Activated T-cell treated with anti-CD3 and anti-CD28 coated beads, Interleukin-2, amount 50 U/mL, for 72 hours (primary cell): ENCODE measurements around the gene ACACA. TPM values are rescaled to one million over a fixed set of nuclear protein-coding genes. Genes with fewer than 3 reads are reported as not detected.

Experiments
- ATAC-seq, 2 donors: fragments of 150-1000 bp; cut with Tn5 transposase; replicated peaks in 1 of 2; 2 replicates each; pipeline ENCODE4 v1.10.0; 2021; ENCODE audit warnings: moderate library complexity in 2 of 2, mild to moderate bottlenecking in 1 of 2
- DNase-seq, 2 donors: peaks; one replicate each; pipeline ENCODE4 v3.0.0; 2021 to 2022; ENCODE audit warnings: mixed read lengths in 1 of 2
- H3K27ac Mint-ChIP-seq: one replicate; pipeline ENCODE4 v1.8.0; 2022; ENCODE audit warnings: mild to moderate bottlenecking, moderate library complexity, mixed read lengths
- H3K27me3 Mint-ChIP-seq: one replicate; pipeline ENCODE4 v1.8.0; 2022; ENCODE audit warnings: low read depth, mixed read lengths
- H3K36me3 Mint-ChIP-seq, 2 donors: one replicate each; pipeline ENCODE4 v1.8.0; 2022; ENCODE audit warnings: mixed read lengths in 2 of 2, mild to moderate bottlenecking in 1 of 2; ENCODE audit not compliant: insufficient read depth in 2 of 2
- H3K4me1 Mint-ChIP-seq: one replicate; pipeline ENCODE4 v1.8.0; 2022; ENCODE audit warnings: low read depth, mixed read lengths
- H3K4me3 Mint-ChIP-seq, 2 donors: one replicate each; pipeline ENCODE4 v1.8.0; 2022; ENCODE audit warnings: mild to moderate bottlenecking in 2 of 2, mixed read lengths in 2 of 2, moderate library complexity in 2 of 2
- H3K9me3 Mint-ChIP-seq, 2 donors: one replicate each; pipeline ENCODE4 v1.8.0; 2022; ENCODE audit warnings: mixed read lengths in 2 of 2
- total RNA-seq, 2 donors: library from RNA; stranded (reverse); gene quantifications; one replicate each; pipeline ENCODE4 v1.2.3, GENCODE V29; 2022

ACACA gene
- total RNA-seq, 2 donors from 2014 or later: 53.2 to 53.3 TPM

DNA sequence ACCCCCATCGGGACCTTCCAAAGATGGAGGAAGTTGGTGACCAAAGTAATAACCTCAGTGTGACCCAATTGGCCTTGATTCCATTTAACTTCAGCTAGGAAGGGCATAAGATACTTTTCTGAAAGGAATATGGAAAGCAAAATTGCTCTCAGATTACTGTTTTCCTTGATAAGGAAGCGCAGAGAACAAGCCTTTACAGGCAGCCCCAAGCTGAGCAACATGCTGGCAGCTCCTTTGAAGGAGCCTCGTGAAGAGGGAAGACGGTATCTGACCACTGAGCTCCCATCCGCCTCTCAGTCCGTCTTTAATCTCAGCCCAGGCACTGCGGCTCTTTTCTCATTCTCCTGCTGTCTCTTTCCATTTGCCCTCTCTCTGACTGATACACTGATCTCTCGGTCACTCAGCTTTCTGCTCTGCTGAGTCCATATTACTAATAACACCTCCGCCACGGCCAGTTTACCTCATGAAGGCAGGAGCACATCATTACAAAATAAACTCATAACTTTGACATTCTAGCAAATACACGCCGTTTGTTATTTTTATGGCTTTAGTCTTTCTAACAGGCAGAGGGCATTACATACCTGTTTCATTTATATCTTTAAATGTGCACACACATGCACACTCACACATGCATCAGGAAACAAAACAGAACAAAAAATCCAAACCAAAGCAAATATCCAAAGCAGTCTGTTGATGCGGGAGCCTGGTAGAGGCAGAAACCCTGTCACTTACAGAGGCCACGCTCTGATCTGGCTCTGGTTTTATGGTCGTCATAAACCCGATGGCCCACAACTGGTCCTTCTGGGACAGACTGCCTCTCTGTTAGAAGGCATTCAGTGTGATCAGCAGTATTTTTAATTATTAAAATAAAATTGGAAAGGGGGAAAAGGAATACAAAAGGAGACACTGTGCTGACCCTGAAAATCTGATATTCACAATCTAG lies 274.7 kb downstream of the ACACA start:
- H3K27ac Mint-ChIP-seq: no peak overlapping the region
- ATAC-seq (no peak), DNase-seq (no peak)
- H3K36me3 Mint-ChIP-seq: peaks cover 0 to 7% of the 10 kb centered on the region in 2 donors
- H3K4me1 Mint-ChIP-seq: no peaks in the 10 kb centered on the region
- H3K4me3 Mint-ChIP-seq: no peak overlapping the region
- no peaks in the 10 kb centered on the region for H3K27me3 Mint-ChIP-seq
- no peaks in the 10 kb centered on the region for H3K9me3 Mint-ChIP-seq

DNA sequence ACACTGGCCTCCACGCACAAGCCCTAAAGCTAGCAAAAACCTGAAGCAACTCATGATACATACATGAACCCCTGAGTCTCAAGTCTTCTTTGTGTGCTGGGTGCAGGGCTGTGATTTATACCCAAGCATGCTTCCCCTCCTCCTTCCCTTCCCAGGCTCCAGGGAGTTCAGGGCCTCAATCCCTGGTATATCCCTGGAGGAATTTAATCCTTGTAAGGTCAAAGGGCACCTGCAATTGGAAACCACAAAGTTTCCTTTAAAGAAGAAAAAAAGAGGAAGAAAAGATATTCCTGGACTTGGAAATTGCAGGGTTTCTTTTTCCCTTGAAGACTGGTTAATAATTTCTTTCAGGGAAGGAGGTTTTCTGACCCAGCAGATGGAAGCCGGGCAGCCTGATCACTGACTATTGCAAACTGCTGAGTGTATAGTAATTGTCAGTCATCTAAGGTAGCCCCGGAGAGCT lies 275.6 kb downstream of the ACACA start:
- H3K36me3 Mint-ChIP-seq: peaks cover 0 to 7% of the 10 kb centered on the region in 2 donors
- no peak for DNase-seq
- no peaks in the 10 kb centered on the region for H3K27me3 Mint-ChIP-seq

DNA sequence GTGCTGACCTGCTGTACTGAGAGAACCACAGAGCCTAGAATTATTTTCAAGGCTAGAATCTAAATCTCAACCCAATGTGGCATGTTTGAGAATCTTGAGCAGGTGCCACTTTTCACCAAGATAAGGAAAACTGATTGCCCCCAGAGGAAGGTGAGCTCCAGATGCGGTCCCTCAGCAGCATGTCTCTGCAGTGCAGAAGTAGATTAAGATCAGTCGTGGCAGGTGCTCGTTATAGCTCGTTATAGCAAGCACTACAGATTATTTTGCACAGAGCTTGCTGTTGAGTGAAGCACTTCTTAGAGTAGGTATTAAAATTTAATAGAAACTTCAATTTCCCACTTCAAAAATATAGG lies 281.8 kb downstream of the ACACA start:
- no peak overlapping the region for H3K4me3 Mint-ChIP-seq
- peaks cover 9 to 20% of the 10 kb centered on the region in 2 donors for H3K36me3 Mint-ChIP-seq
- no peaks in the 10 kb centered on the region for H3K27me3 Mint-ChIP-seq
- H3K4me1 Mint-ChIP-seq: no peaks in the 10 kb centered on the region
- ATAC-seq (no peak), DNase-seq (no peak)
- no peak overlapping the region for H3K27ac Mint-ChIP-seq
- H3K9me3 Mint-ChIP-seq: no peaks in the 10 kb centered on the region

More for the DNA sequence above, 275.6 kb downstream of the ACACA start:
- no peak overlapping the region for H3K27ac Mint-ChIP-seq
- no peak for ATAC-seq
- no peaks in the 10 kb centered on the region for H3K4me1 Mint-ChIP-seq
- H3K9me3 Mint-ChIP-seq: no peaks in the 10 kb centered on the region
- H3K4me3 Mint-ChIP-seq: no peak overlapping the region

DNA sequence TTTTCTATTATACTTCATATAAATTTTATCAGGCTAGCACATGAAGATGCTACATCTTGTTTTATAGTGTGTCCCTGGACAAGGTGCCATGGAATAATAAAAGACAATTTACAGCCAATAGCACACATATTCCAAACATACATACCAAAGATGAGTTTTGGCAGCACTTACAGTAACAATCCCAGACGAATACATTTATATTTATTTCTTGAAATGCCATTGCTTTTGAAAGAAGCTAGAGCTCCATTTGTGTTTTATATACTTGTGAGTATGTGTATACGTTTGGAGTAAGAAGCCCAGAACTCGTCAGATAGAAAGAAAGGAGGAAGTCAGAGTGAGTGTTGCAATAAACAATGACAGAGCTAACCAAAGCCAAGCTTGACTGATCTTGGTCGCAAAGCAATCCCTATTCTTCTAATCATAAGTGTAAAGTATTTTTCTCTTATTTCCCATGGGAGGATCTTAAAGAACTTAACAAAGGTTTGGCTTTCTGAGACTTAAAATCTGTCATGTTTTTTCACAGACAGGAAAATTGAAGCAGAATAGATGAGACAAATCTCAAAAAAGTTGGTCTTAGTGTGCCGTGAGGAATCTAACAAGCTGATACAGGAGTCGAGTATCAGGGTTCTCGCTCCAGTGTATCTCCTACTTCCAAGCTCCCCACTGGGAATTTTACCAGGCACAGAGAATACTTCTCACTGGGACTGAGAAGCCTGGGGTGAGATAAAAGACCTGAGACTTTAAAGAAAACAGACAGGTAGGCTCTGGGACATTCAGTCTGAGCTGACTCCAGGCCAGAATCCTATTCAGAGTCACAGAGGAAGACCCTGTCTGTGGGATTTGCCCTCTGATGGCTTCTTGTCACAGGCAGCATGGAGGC lies 282.5 kb downstream of the ACACA start:
- no peak overlapping the region for H3K4me3 Mint-ChIP-seq
- no peaks in the 10 kb centered on the region for H3K27me3 Mint-ChIP-seq
- ATAC-seq (no peak), DNase-seq (no peak)
- no peaks in the 10 kb centered on the region for H3K4me1 Mint-ChIP-seq
- no peak overlapping the region for H3K27ac Mint-ChIP-seq
- H3K9me3 Mint-ChIP-seq: no peaks in the 10 kb centered on the region
- H3K36me3 Mint-ChIP-seq: peaks cover 4 to 20% of the 10 kb centered on the region in 2 donors

DNA sequence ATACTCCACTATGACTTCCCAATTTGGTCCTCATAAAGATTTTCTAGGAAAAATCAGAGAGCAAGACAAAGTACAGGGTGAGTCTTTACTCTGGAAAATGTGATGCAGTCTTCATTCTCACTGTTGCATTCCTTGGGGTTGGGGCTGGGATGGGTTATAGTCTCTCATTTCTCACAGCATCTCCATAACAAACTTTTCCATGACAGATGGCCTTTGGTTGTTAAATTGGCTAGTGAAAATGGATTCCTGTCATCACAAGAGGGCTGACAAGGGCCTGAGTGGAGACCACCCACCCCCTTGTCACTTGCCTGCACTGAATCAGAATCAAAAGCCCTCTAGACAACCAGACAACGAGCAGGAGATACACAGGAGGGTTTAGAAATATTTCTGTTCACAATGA lies 283.2 kb downstream of the ACACA start:
- no peak for DNase-seq
- H3K4me1 Mint-ChIP-seq: no peaks in the 10 kb centered on the region
- H3K27me3 Mint-ChIP-seq: no peaks in the 10 kb centered on the region
- ATAC-seq: no peak
- peaks cover 2 to 20% of the 10 kb centered on the region in 2 donors for H3K36me3 Mint-ChIP-seq
- H3K27ac Mint-ChIP-seq: no peak overlapping the region
- no peak overlapping the region for H3K4me3 Mint-ChIP-seq
- no peaks in the 10 kb centered on the region for H3K9me3 Mint-ChIP-seq

DNA sequence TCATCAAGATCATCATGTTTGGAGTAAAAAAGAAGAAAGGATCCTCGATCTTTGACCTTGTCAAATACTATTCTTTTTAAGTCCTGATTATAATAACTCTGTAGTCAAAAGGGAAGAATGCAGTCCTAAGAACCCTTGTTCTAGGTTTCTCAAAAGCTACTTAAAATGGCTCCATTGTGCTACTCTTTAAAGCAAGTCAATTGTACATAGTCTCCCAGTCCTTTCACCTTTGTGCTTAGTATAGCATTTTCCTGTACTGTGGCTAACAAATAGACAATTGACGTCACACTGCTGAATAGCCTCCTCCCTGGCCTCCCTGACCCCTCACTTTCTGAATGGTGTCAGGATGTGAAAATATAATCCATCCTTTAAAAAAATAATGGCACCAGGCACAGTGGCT lies 285.0 kb downstream of the ACACA start:
- H3K27me3 Mint-ChIP-seq: no peaks in the 10 kb centered on the region
- ATAC-seq (no peak), DNase-seq (no peak)
- no peak overlapping the region for H3K4me3 Mint-ChIP-seq
- H3K27ac Mint-ChIP-seq: no peak overlapping the region
- peaks cover 2 to 20% of the 10 kb centered on the region in 2 donors for H3K36me3 Mint-ChIP-seq
- H3K9me3 Mint-ChIP-seq: no peaks in the 10 kb centered on the region
- H3K4me1 Mint-ChIP-seq: no peaks in the 10 kb centered on the region

DNA sequence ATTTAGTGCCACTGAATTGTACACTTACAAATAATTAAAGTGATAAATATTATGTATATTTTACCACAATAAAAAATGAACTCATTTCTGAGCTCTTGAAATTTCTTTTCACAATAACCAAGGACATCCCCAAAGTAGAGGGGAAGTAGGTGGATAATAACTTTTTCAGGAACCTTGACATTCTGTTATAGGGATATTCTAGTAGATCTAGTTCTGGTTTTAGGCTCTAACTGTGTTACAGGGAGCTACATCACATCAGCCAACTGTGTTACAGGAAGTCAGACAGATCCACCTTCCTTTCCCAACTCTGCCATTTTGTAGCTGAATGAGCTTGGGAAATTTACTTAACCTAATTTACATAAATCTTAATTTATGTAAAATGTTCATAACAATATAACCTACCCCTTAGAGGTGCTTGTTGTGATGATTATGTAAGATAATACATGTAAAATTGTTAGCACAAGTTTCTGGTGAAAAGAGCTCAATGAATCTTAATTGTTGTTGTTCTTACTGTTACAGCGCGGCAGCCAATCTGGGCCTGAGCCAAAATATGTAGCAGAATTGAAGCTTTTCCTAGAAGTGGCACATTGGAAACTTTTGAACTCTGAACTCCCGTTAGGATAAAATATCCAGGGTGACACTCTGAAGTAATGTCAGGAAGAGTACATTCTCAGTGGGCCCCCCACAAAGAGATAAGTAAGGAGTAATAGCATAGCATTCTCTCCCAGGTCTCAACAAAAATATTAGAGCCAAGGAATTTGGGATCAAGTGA lies 288.1 kb downstream of the ACACA start:
- H3K27me3 Mint-ChIP-seq: no peaks in the 10 kb centered on the region
- no peak overlapping the region for H3K27ac Mint-ChIP-seq
- no peaks in the 10 kb centered on the region for H3K9me3 Mint-ChIP-seq
- H3K36me3 Mint-ChIP-seq: peaks cover 2 to 20% of the 10 kb centered on the region in 2 donors
- DNase-seq (no peak), ATAC-seq (no peak)
- H3K4me1 Mint-ChIP-seq: no peaks in the 10 kb centered on the region
- H3K4me3 Mint-ChIP-seq: no peak overlapping the region

DNA sequence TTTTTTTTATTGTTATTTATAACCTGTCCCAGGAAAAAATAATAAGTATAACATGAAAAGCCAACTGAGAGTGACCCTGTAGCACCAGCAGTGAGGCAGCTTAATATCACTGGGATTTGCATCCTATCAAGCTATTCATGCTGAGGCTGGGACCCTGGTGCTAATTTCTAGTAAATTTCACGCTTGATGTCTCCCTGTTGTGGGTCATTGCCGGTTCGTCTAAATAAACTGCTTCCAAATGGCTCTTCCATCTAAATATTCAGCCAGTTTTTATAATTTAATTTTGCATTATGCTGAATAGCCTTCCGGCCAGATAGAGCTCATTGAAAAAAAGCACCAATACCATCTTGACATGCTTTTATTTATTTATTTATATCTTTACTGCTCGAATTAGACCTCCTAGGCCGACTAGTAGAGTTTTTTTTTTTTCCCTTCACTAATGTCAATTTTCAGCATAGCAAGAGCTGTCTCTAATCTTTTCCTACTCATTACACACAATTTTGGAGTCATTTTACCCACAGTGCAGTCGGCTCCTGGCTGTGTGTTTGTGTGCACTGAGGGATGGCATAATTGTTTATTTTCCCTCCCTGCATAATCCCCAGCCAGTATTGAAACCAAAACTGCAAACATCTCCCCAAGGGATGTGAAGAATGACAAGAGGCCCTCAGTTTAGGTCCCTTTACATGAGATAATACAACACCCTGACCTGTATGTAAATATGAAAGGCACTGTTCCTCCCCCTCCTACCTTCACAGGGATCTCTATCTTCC lies 289.1 kb downstream of the ACACA start:
- no peak for DNase-seq
- peaks cover 0 to 22% of the 10 kb centered on the region in 2 donors for H3K36me3 Mint-ChIP-seq
- no peak overlapping the region for H3K4me3 Mint-ChIP-seq
- no peaks in the 10 kb centered on the region for H3K9me3 Mint-ChIP-seq
- H3K27me3 Mint-ChIP-seq: no peaks in the 10 kb centered on the region
- no peaks in the 10 kb centered on the region for H3K4me1 Mint-ChIP-seq
- ATAC-seq: no peak
- H3K27ac Mint-ChIP-seq: no peak overlapping the region

DNA sequence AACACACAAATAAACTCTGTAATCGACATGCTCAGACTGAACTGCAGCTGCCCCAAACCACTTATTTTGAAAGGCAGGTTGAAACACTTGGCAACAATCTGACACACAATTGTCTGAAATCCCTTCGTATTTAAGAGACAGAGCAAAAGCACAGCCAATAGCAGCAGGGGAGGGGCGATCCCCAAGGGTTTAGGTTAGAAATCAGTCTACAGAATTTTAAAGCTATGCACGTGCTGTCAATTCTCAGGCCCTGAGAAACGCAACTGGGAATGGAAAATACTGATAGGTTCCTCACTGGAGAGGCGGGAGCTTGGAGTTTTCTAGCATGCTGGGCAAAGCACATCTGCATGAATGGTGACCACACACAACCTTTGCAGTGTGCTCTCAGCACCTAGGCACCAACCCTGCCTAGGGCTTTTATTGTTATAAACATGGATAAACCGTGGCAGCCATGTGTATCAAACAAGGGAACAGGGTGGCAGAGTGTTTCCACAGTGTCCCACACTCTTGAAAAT lies 289.9 kb downstream of the ACACA start:
- Mint-ChIP-seq H3K27me3 (no peaks in the 10 kb centered on the region), H3K36me3 (peaks cover 0 to 16% of the 10 kb centered on the region in 2 donors), H3K4me3 (no peak overlapping the region), H3K4me1 (no peaks in the 10 kb centered on the region), H3K27ac (no peak overlapping the region), H3K9me3 (no peaks in the 10 kb centered on the region)
- DNase-seq: no peak
- no peak for ATAC-seq

DNA sequence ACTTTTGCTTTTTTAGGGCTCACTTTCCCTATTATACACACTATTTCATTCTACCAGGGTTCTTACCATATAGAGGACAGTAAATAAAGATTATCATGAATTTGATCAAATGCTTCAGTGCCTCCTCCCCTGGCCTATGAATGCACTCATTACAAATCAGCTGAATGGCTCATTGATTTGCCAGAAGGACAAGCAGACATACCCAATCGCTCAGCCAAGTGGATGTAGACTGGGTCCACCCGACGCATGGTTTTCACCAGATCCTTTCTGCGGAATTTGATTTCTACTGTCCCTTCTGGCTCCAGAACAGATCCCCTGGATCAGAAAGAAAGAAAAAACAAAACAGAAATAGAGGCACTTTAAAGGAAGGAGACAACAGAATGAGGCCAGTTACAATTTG lies 295.3 kb downstream of the ACACA start:
- ATAC-seq (no peak), DNase-seq (no peak)
- Mint-ChIP-seq H3K36me3 (peaks cover 1 to 12% of the 10 kb centered on the region in 2 donors), H3K9me3 (no peaks in the 10 kb centered on the region), H3K27me3 (no peaks in the 10 kb centered on the region), H3K4me1 (no peaks in the 10 kb centered on the region), H3K4me3 (no peak overlapping the region), H3K27ac (no peak overlapping the region)

DNA sequence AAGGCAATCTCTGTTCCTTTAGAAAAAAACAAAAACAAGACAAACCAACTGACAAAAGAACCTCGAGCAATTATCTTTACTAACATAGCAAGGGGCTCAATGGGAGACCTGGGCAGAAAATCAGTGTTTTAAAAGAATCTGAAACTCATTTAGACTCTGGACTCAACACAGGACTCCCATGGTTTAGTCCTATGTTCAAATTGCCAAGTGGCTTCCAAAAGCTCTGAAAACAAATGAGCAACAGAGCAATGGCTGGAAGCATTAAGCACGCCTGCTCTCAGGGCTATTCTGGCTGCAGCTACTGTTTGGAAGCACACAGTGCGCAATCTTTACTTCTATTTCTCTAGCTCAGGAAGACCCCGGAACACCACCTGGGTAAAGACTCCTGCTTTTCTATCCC lies 295.9 kb downstream of the ACACA start:
- H3K4me3 Mint-ChIP-seq: no peak overlapping the region
- no peaks in the 10 kb centered on the region for H3K9me3 Mint-ChIP-seq
- DNase-seq: no peak
- H3K4me1 Mint-ChIP-seq: no peaks in the 10 kb centered on the region
- no peak for ATAC-seq
- no peak overlapping the region for H3K27ac Mint-ChIP-seq
- H3K27me3 Mint-ChIP-seq: no peaks in the 10 kb centered on the region
- peaks cover 1 to 12% of the 10 kb centered on the region in 2 donors for H3K36me3 Mint-ChIP-seq
